Keratinocyte (primary cell): ENCODE data around the gene PLA2R1. TPM values are rescaled to one million over a fixed set of nuclear protein-coding genes. Genes with fewer than 3 reads are reported as not detected.

Source experiments
- DNase-seq: peaks from one replicate; pipeline ENCODE4 v3.0.0-alpha.2; 2011; ENCODE audit warnings: low read depth, missing footprints, low spot score
- FAIRE-seq: peaks from 2 replicates; lab custom pipeline; 2011; peaks lifted over from hg19 to GRCh38; lab: Jason Lieb, UNC
- H2AFZ ChIP-seq: 2 replicates; pipeline ENCODE4 v1.6.0; 2012; ENCODE audit warnings: low read length, control low read depth, inconsistent platforms; ENCODE audit not compliant: control insufficient read depth
- H3K27ac ChIP-seq: 2 replicates; pipeline ENCODE4 v1.5.1; 2011; ENCODE audit warnings: low read length; ENCODE audit not compliant: control insufficient read depth, insufficient read depth
- H3K27me3 ChIP-seq: 3 replicates; pipeline ENCODE4 v1.6.0; 2011; ENCODE audit warnings: low read length; ENCODE audit not compliant: control insufficient read depth, insufficient read depth; ENCODE audit errors: extremely low read depth
- H3K36me3 ChIP-seq, 2 experiments: 2 replicates in 1 of 2; 3 replicates in 1 of 2; pipeline ENCODE4 v1.5.1; 2011; ENCODE audit warnings: low read length in 2 of 2, mild to moderate bottlenecking in 1 of 2; ENCODE audit not compliant: control insufficient read depth in 2 of 2, insufficient read depth in 2 of 2; ENCODE audit errors: extremely low read depth in 1 of 2
- H3K4me1 ChIP-seq: 3 replicates; pipeline ENCODE4 v1.5.1; 2011; ENCODE audit warnings: low read length; ENCODE audit not compliant: control insufficient read depth, insufficient read depth; ENCODE audit errors: extremely low read depth
- H3K4me2 ChIP-seq: 3 replicates; pipeline ENCODE4 v1.6.0; 2011; ENCODE audit warnings: low read depth, low read length; ENCODE audit not compliant: control insufficient read depth, insufficient read depth; ENCODE audit errors: extremely low read depth
- H3K4me3 ChIP-seq, 3 experiments: fragments of 200-600 bp in 1 of 3; sonication (generic) in 1 of 3; 2 replicates in 2 of 3; 3 replicates in 1 of 3; pipeline ENCODE4 v1.5.1; 2011 to 2016; ENCODE audit warnings: low read length in 3 of 3, mild to moderate bottlenecking in 3 of 3, control low read depth in 2 of 3, inconsistent platforms in 1 of 3, low read depth in 1 of 3, mixed read lengths in 1 of 3, mixed run types in 1 of 3, moderate library complexity in 1 of 3; ENCODE audit not compliant: control insufficient read depth in 2 of 3, insufficient read depth in 2 of 3; ENCODE audit errors: extremely low read depth in 1 of 3
- H3K79me2 ChIP-seq: 2 replicates; pipeline ENCODE4 v1.6.0; 2012; ENCODE audit warnings: low read length; ENCODE audit not compliant: control insufficient read depth, insufficient read depth
- H3K9ac ChIP-seq: 3 replicates; pipeline ENCODE4 v1.6.0; 2011; ENCODE audit warnings: low read length; ENCODE audit not compliant: control insufficient read depth, insufficient read depth; ENCODE audit errors: extremely low read depth
- H3K9me1 ChIP-seq: 3 replicates; pipeline ENCODE4 v1.6.0; 2011; ENCODE audit warnings: low read length; ENCODE audit not compliant: control insufficient read depth, insufficient read depth; ENCODE audit errors: extremely low read depth
- H3K9me3 ChIP-seq: 2 replicates; pipeline ENCODE4 v1.5.1; 2012; ENCODE audit warnings: low read depth, low read length; ENCODE audit not compliant: control insufficient read depth
- H4K20me1 ChIP-seq: 3 replicates; pipeline ENCODE4 v1.6.0; 2011; ENCODE audit warnings: low read length; ENCODE audit not compliant: control insufficient read depth, insufficient read depth; ENCODE audit errors: extremely low read depth
- EZH2 ChIP-seq: IDR thresholded peaks from one replicate; pipeline ENCODE4 v1.6.1; 2012; ENCODE audit warnings: inconsistent platforms, mild to moderate bottlenecking, low read length, moderate library complexity
- dilution Hi-C: fragments of 300-500 bp; cut with MboI; formaldehyde crosslinking; loops from one replicate; pipeline ENCODE4 v1.7.0; 2020; ENCODE audit warnings: low sequenced_read_pairs; ENCODE audit not compliant: extremely low pct_ligation_motif_present
- polyA plus RNA-seq, 5 experiments: library from polyadenylated mRNA; depleted of rRNA in 3 of 5; stranded (reverse) in 3 of 5; stranded (forward) in 1 of 5; unstranded in 1 of 5; fragments of >200 nt; gene quantifications; 1 replicate in 1 of 5; 2 replicates in 3 of 5; 3 replicates in 1 of 5; pipeline versions ENCODE4 v1.2.1 to v1.2.3, GENCODE V29; 2011 to 2012; ENCODE audit warnings: missing spikeins in 2 of 5, low read depth in 1 of 5, low replicate concordance in 1 of 5
- TF ChIP-seq, protein P1 (sequence below), 3 experiments: IDR thresholded peaks in 1 of 3; conservative IDR thresholded peaks in 1 of 3; optimal IDR thresholded peaks in 1 of 3; 2 replicates in 2 of 3; 3 replicates in 1 of 3; pipeline versions ENCODE3 to v1.5.1; 2011; ENCODE audit warnings: low read length in 3 of 3, mild to moderate bottlenecking in 3 of 3, moderate library complexity in 2 of 3, control low read depth in 1 of 3, inconsistent platforms in 1 of 3; ENCODE audit not compliant: insufficient read depth in 2 of 3; ENCODE audit errors: extremely low read depth in 1 of 3

PLA2R1 gene
- polyA plus RNA-seq, 1 donor (not counting 4 experiments of a cell fraction or from before 2014, with no cell fraction given), result 12.3 TPM

DNA sequence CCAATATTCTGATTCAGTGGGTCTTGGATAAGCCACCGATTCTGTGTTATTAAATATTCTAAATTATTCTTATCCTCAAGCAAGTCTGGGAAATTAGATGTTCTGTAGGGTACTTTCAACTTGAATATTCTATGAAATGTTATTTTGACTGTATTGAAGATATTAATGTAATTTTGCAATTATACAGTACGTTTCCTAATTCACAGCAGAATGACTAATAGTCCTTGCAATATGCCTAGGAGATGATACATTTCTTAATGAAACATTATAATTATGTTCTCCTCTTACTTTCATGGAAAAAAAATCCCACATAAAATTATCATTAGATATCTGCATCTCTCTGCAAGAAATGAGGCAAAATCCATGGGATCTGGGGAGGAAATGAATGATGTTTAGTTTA is 46.2 kb upstream of the PLA2R1 start:
- Histone ChIP-seq H3K9me3 (no peaks in the 10 kb centered on the region), H3K9me1 (no peaks in the 10 kb centered on the region), H2AFZ (no peak overlapping the region), H3K4me2 (no peak overlapping the region), H3K27ac (no peak overlapping the region), H3K4me3 (no peak overlapping the region), H3K9ac (no peak overlapping the region), H3K4me1 (peaks cover 19% of the 10 kb centered on the region), H3K79me2 (no peaks in the 10 kb centered on the region), H3K27me3 (no peaks in the 10 kb centered on the region), H4K20me1 (no peaks in the 10 kb centered on the region), H3K36me3 (peaks cover 18 to 19% of the 10 kb centered on the region in 2 experiments)
- dilution Hi-C loops, result no loop called here
- TF ChIP-seq, protein P1, sequence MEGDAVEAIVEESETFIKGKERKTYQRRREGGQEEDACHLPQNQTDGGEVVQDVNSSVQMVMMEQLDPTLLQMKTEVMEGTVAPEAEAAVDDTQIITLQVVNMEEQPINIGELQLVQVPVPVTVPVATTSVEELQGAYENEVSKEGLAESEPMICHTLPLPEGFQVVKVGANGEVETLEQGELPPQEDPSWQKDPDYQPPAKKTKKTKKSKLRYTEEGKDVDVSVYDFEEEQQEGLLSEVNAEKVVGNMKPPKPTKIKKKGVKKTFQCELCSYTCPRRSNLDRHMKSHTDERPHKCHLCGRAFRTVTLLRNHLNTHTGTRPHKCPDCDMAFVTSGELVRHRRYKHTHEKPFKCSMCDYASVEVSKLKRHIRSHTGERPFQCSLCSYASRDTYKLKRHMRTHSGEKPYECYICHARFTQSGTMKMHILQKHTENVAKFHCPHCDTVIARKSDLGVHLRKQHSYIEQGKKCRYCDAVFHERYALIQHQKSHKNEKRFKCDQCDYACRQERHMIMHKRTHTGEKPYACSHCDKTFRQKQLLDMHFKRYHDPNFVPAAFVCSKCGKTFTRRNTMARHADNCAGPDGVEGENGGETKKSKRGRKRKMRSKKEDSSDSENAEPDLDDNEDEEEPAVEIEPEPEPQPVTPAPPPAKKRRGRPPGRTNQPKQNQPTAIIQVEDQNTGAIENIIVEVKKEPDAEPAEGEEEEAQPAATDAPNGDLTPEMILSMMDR (optimal IDR thresholded peaks at IDR 0.05 in 1 of 3, IDR thresholded peaks at IDR 0.05 in 1 of 3, conservative IDR thresholded peaks at IDR 0.05 in 1 of 3; ENCODE audit: extremely low read depth in 1 of 3, insufficient read depth in 2 of 3, low read length in 3 of 3), result no peak
- no peak for TF ChIP-seq EZH2
- FAIRE-seq (no peak), DNase-seq (no peak)

DNA sequence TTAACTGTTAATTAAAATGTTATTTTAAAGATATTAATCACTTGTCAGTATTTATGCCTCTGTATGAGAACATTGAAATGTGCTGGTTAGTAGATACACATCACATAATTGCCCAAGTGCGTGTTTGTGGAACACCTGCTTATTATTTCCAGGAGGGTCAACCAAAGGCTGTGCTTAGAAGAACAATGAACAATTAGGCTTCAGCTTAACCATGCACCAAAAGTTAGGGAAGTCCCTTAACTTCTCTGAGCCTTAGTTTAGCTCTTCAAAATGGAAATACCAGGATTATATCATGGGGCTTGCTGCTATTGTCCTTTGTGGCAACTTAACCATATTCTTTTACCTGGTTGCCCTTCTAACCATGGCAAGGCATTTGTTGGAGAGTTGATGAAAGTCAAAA is 43.0 kb upstream of the PLA2R1 start:
- no peak for FAIRE-seq
- peaks cover 22 to 23% of the 10 kb centered on the region in 2 experiments for H3K36me3 ChIP-seq
- DNase-seq, result no peak

More for the DNA sequence above, 43.0 kb upstream of the PLA2R1 start:
- Histone ChIP-seq H3K4me2 (no peak overlapping the region), H3K9me1 (no peaks in the 10 kb centered on the region), H3K27me3 (no peaks in the 10 kb centered on the region), H3K79me2 (no peaks in the 10 kb centered on the region), H3K27ac (no peak overlapping the region), H3K9ac (no peak overlapping the region), H3K9me3 (no peaks in the 10 kb centered on the region), H3K4me1 (peaks cover 13% of the 10 kb centered on the region), H2AFZ (no peak overlapping the region), H4K20me1 (no peaks in the 10 kb centered on the region), H3K4me3 (no peak overlapping the region)
- dilution Hi-C loops, result no loop called here
- TF ChIP-seq EZH2, result no peak
- TF ChIP-seq, protein P1 (optimal IDR thresholded peaks at IDR 0.05 in 1 of 3, IDR thresholded peaks at IDR 0.05 in 1 of 3, conservative IDR thresholded peaks at IDR 0.05 in 1 of 3; ENCODE audit: extremely low read depth in 1 of 3, insufficient read depth in 2 of 3, low read length in 3 of 3), result no peak
